Neutrophil (primary cell): ENCODE data around the gene SH3BGR.

Source experiments
- H3K27ac ChIP-seq: fragments of 200-600 bp; sonication (generic); 2 replicates; pipeline ENCODE4 v1.5.1; 2016; ENCODE audit warnings: mild to moderate bottlenecking, moderate library complexity
- H3K27me3 ChIP-seq: fragments of 200-600 bp; sonication (generic); 2 replicates; pipeline ENCODE4 v1.6.0; 2016; ENCODE audit warnings: mild to moderate bottlenecking
- H3K36me3 ChIP-seq: fragments of 200-600 bp; sonication (generic); 2 replicates; pipeline ENCODE4 v1.5.1; 2017
- H3K4me1 ChIP-seq, 2 experiments: fragments of 200-600 bp in 1 of 2; sonication (generic) in 1 of 2; 1 replicate in 1 of 2; 2 replicates in 1 of 2; pipeline versions ENCODE4 v1.5.1 to v1.6.1; 2013 to 2016; ENCODE audit warnings: low read depth in 1 of 2, low read length in 1 of 2, mild to moderate bottlenecking in 1 of 2, moderate library complexity in 1 of 2; ENCODE audit not compliant: control insufficient read depth in 1 of 2, insufficient read depth in 1 of 2
- H3K4me3 ChIP-seq, 2 experiments: fragments of 200-600 bp in 1 of 2; sonication (generic) in 1 of 2; 1 replicate in 1 of 2; 2 replicates in 1 of 2; pipeline ENCODE4 v1.5.1; 2013 to 2016; ENCODE audit warnings: low read depth in 1 of 2, low read length in 1 of 2, mild to moderate bottlenecking in 1 of 2, moderate library complexity in 1 of 2
- H3K9me3 ChIP-seq: fragments of 200-600 bp; sonication (generic); 2 replicates; pipeline ENCODE4 v1.5.1; 2016
- CTCF ChIP-seq: fragments of 200-600 bp; sonication (generic); IDR thresholded peaks from 2 replicates; pipeline ENCODE4 v1.5.1; 2016; ENCODE audit warnings: antibody characterized with exemption

The SH3BGR gene

DNA sequence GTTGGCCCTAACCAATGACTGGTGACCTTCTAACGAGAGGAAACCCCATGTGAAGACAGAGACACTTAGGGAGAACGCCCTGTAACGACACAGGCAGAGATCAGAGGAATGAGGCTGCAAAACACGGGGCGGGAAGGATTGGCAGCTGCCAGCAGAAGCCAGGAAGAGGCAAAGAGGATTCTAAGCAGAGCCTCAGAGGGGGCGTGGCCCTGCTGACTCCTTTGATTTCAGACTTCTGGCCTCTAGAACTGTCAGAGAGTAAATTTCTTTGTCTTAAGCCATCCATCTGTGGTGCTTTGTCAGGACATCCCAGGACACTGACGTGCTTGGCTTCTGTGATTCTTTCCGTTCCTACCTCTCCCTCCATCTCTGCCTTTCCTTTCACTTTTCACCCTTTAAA, 79.3 kb downstream of the SH3BGR start:
- no peak for TF ChIP-seq CTCF
- H3K27me3 ChIP-seq, result peaks cover 37% of the 10 kb centered on the region
- no peak overlapping the region for H3K4me3 ChIP-seq
- H3K4me1 ChIP-seq, result peaks cover 0 to 2% of the 10 kb centered on the region in 2 experiments
- H3K27ac ChIP-seq, result no peak overlapping the region
- no peaks in the 10 kb centered on the region for H3K9me3 ChIP-seq
- no peaks in the 10 kb centered on the region for H3K36me3 ChIP-seq

DNA sequence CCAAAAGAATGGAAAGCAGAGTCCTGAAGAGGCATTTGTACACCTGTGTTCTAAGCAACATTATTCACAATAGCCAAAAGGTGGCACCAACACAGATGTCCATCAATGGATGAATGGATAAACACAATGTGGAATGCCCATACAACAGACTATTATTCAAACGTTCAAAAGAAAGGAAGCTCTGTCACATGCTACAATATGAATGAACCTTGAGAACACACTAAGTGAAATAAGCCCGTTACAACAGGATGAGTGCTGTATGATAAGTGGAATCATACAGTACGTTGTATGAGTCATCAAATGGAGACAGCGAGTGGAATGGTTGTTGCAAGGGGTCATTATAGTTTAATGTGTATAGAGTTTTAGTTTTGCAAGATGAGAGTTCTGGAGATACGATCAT, 80.1 kb downstream of the SH3BGR start:
- H3K36me3 ChIP-seq, result no peaks in the 10 kb centered on the region
- no peak overlapping the region for H3K4me3 ChIP-seq
- no peak overlapping the region for H3K27ac ChIP-seq
- peaks cover 32% of the 10 kb centered on the region for H3K27me3 ChIP-seq
- no peaks in the 10 kb centered on the region for H3K9me3 ChIP-seq
- peaks cover 0 to 2% of the 10 kb centered on the region in 2 experiments for H3K4me1 ChIP-seq
- no peak for TF ChIP-seq CTCF

GRCh38 chr21:39533545-39534380, 82.0 kb downstream of the SH3BGR start:
- no peaks in the 10 kb centered on the region for H3K4me1 ChIP-seq
- no peaks in the 10 kb centered on the region for H3K9me3 ChIP-seq
- H3K27me3 ChIP-seq, result peaks cover 13% of the 10 kb centered on the region
- H3K4me3 ChIP-seq, result no peak overlapping the region
- no peak overlapping the region for H3K27ac ChIP-seq
- no peaks in the 10 kb centered on the region for H3K36me3 ChIP-seq
- TF ChIP-seq CTCF, result no peak

GRCh38 chr21:39535646-39536437, 84.1 kb downstream of the SH3BGR start:
- no peaks in the 10 kb centered on the region for H3K36me3 ChIP-seq
- no peak overlapping the region for H3K27ac ChIP-seq
- H3K4me3 ChIP-seq, result no peak overlapping the region
- H3K4me1 ChIP-seq, result no peaks in the 10 kb centered on the region
- no peaks in the 10 kb centered on the region for H3K9me3 ChIP-seq
- peaks cover 7% of the 10 kb centered on the region for H3K27me3 ChIP-seq
- TF ChIP-seq CTCF, result no peak

GRCh38 chr21:39536835-39537234, 85.1 kb downstream of the SH3BGR start:
- Histone ChIP-seq H3K9me3 (no peaks in the 10 kb centered on the region), H3K4me3 (no peak overlapping the region)

More at GRCh38 chr21:39536835-39537234, 85.1 kb downstream of the SH3BGR start:
- peaks cover 7% of the 10 kb centered on the region for H3K27me3 ChIP-seq
- no peaks in the 10 kb centered on the region for H3K36me3 ChIP-seq
- no peaks in the 10 kb centered on the region for H3K4me1 ChIP-seq
- no peak overlapping the region for H3K27ac ChIP-seq
- no peak for TF ChIP-seq CTCF
